CD4-positive, CD25-positive, alpha-beta regulatory T cell (primary cell): Measurements from ENCODE around the gene CDCP2. TPM values are rescaled to one million over a fixed set of nuclear protein-coding genes. Genes with fewer than 3 reads are reported as not detected.
A peak's percentile ranks its signal among the peaks of the same experiment; 100 is the strongest.
"Not testable (repeated sequence)": the region's sequence is repeated elsewhere in the genome, so short reads cannot be mapped to it uniquely, and the experiment has no call there.

Experiments used
- ATAC-seq, 2 donors: fragments of 150-1000 bp; cut with Tn5 transposase; one replicate each; pipeline ENCODE4 v1.10.0; 2021; ENCODE audit warnings: low read depth in 2 of 2, moderate number of reproducible peaks in 2 of 2, moderate library complexity in 1 of 2
- DNase-seq, 3 donors: peaks; one replicate each; pipeline versions ENCODE4 v3.0.0 to v3.0.0-alpha.2; 2012 to 2022; ENCODE audit warnings: mixed read lengths in 1 of 3
- H3K27ac ChIP-seq: one replicate; pipeline ENCODE4 v1.7.0; 2013; ENCODE audit warnings: mild to moderate bottlenecking, low read length; ENCODE audit not compliant: insufficient read depth, poor library complexity, severe bottlenecking
- H3K27me3 ChIP-seq: one replicate; pipeline ENCODE4 v1.7.0; 2013; ENCODE audit warnings: low read length; ENCODE audit not compliant: control insufficient read depth, insufficient read depth
- H3K36me3 ChIP-seq: one replicate; pipeline ENCODE4 v1.7.0; 2013; ENCODE audit warnings: mild to moderate bottlenecking, low read length, moderate library complexity; ENCODE audit not compliant: control insufficient read depth, insufficient read depth
- H3K4me1 ChIP-seq: 2 replicates; pipeline ENCODE4 v1.7.0; 2013; ENCODE audit warnings: mild to moderate bottlenecking, low read length; ENCODE audit not compliant: insufficient read depth, control insufficient read depth, poor library complexity, severe bottlenecking
- H3K4me3 ChIP-seq: one replicate; pipeline ENCODE4 v1.7.0; 2013; ENCODE audit warnings: low read depth, mild to moderate bottlenecking, low read length, moderate library complexity
- H3K9me3 ChIP-seq, 2 experiments: 1 replicate in 1 of 2; 2 replicates in 1 of 2; pipeline ENCODE4 v1.7.0; 2013; ENCODE audit warnings: low read length in 2 of 2, mild to moderate bottlenecking in 1 of 2, moderate library complexity in 1 of 2; ENCODE audit not compliant: control insufficient read depth in 2 of 2
- H3K27ac Mint-ChIP-seq, 3 donors: one replicate each; pipeline ENCODE4 v1.8.0; 2020 to 2022; ENCODE audit warnings: mild to moderate bottlenecking in 3 of 3, mixed read lengths in 3 of 3, moderate library complexity in 2 of 3
- H3K27me3 Mint-ChIP-seq: one replicate; pipeline ENCODE4 v1.8.0; 2022; ENCODE audit warnings: mild to moderate bottlenecking, mixed read lengths
- H3K36me3 Mint-ChIP-seq: one replicate; pipeline ENCODE4 v1.8.0; 2020; ENCODE audit warnings: mixed read lengths
- H3K4me1 Mint-ChIP-seq, 4 donors: one replicate each; pipeline ENCODE4 v1.8.0; 2020 to 2022; ENCODE audit warnings: mixed read lengths in 4 of 4, mild to moderate bottlenecking in 1 of 4
- H3K4me3 Mint-ChIP-seq, 4 donors: one replicate each; pipeline ENCODE4 v1.8.0; 2020 to 2022; ENCODE audit warnings: mild to moderate bottlenecking in 4 of 4, mixed read lengths in 4 of 4, moderate library complexity in 3 of 4
- H3K9me3 Mint-ChIP-seq, 7 donors: one replicate each; pipeline ENCODE4 v1.8.0; 2020 to 2022; ENCODE audit warnings: mixed read lengths in 7 of 7, mild to moderate bottlenecking in 3 of 7, moderate library complexity in 2 of 7
- polyA plus RNA-seq, 4 donors: library from polyadenylated mRNA; unstranded; fragments of 300-500 nt; fragmentation: Illumina TruSeq; gene quantifications; one replicate each; pipeline ENCODE4 v1.2.3, GENCODE V29; 2021
- total RNA-seq: library from RNA; stranded (reverse); gene quantifications from one replicate; pipeline ENCODE4 v1.2.3, GENCODE V29; 2022

Gene CDCP2
- total and polyA plus RNA-seq, 5 donors from 2014 or later = 0.15 TPM; not detected in 4

DNA sequence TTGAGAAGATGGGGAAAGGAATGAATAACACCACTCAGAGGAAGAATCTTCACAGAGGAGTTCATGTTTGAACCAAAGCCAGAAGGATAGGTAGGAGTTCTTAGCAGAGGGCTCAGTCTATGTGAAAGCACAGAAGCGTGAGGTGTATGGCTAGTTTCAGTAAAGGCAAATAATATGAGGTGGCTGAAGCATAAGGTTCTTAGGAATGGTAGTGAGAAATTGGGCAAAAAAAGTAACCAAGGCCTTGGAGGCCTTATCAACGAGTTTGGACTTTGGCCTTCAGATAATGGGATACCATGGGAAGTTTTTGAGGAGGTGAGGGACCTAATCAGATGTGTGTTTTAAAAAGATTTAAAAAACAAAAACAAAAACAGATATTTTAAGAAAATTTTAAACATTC, 52.3 kb downstream of the CDCP2 start:
- H3K9me3 Mint-ChIP-seq = peaks cover 0 to 2% (median 0%) of the 10 kb centered on the region in 7 donors
- Histone ChIP-seq H3K27ac (no peak overlapping the region), H3K36me3 (peaks cover 16% of the 10 kb centered on the region), H3K9me3 (no peaks in the 10 kb centered on the region), H3K4me1 (no peaks in the 10 kb centered on the region), H3K4me3 (no peak overlapping the region), H3K27me3 (no peaks in the 10 kb centered on the region)
- H3K36me3 Mint-ChIP-seq = peaks cover 43% of the 10 kb centered on the region
- H3K4me3 Mint-ChIP-seq = no peak overlapping the region
- ATAC-seq (no peak), DNase-seq (no peak)
- H3K4me1 Mint-ChIP-seq = peaks cover 0 to 5% (median 1%) of the 10 kb centered on the region in 4 donors
- peak overlapping the region in 1 of 3 donors; percentile 26 for H3K27ac Mint-ChIP-seq
- no peaks in the 10 kb centered on the region for H3K27me3 Mint-ChIP-seq

DNA sequence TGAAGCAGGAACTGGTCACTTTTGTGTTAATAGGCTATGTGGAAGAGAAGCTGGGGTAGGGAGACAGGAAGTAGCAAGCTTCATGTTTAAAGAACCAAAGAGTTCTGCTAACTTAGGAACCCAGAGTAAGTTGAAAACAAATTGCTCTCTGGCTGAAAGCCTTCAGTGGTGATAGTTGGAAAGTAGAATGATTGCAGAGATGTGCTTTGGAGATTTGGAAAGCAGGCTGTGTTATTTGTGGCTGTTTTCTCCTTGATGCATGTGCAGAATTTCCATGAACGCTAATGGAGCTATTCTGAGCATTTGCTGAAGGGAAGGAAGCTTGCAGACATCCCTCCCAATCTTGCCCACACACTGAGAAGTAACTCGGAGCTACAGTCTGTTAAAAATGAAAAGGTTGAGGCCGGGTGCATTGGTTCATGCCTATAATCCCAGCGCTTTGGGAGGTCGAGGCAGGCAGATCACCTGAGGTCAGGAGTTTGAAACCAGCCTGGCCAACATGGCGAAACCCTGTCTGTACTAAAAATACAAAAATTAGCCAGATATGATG, 53.7 kb downstream of the CDCP2 start:
- Histone ChIP-seq H3K9me3 (no peaks in the 10 kb centered on the region), H3K36me3 (peaks cover 20% of the 10 kb centered on the region), H3K27me3 (no peaks in the 10 kb centered on the region), H3K27ac (no peak overlapping the region), H3K4me3 (no peak overlapping the region), H3K4me1 (no peaks in the 10 kb centered on the region)
- Mint-ChIP-seq H3K36me3 (peaks cover 49% of the 10 kb centered on the region), H3K4me3 (no peak overlapping the region), H3K4me1 (peaks cover 0 to 7% (median 2%) of the 10 kb centered on the region in 4 donors), H3K9me3 (peaks cover 0 to 2% (median 0%) of the 10 kb centered on the region in 7 donors), H3K27ac (no peak overlapping the region), H3K27me3 (no peaks in the 10 kb centered on the region)
- ATAC-seq = no peak
- DNase-seq = no peak

DNA sequence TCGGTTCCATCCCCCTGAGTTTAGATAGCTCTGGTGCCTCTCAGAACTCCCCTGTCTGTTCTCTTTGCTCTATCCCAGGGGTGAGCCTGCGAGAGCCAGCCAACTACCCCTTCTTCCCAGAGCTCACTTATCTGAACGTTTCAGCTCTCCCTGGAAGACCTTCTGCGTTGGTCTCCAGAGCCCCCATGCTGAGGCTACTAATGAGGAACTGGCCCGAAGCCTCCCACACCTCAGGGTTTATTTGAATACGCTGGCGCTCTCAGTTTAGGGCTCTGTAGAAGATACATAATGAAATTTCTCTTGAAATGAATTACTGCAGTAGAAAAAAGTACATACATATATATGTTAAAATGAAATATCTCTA, 55.9 kb downstream of the CDCP2 start:
- H3K36me3 ChIP-seq = peaks cover 25% of the 10 kb centered on the region
- no peaks in the 10 kb centered on the region for H3K9me3 ChIP-seq
- no peak overlapping the region for H3K4me3 ChIP-seq
- no peaks in the 10 kb centered on the region for H3K4me1 ChIP-seq
- H3K27me3 ChIP-seq = no peaks in the 10 kb centered on the region
- Mint-ChIP-seq H3K4me1 (peaks cover 0 to 7% (median 5%) of the 10 kb centered on the region in 4 donors), H3K27ac (no peak overlapping the region), H3K36me3 (peaks cover 52% of the 10 kb centered on the region), H3K9me3 (no peaks in the 10 kb centered on the region), H3K4me3 (no peak overlapping the region), H3K27me3 (no peaks in the 10 kb centered on the region)
- no peak for ATAC-seq
- H3K27ac ChIP-seq = no peak overlapping the region
- no peak for DNase-seq

DNA sequence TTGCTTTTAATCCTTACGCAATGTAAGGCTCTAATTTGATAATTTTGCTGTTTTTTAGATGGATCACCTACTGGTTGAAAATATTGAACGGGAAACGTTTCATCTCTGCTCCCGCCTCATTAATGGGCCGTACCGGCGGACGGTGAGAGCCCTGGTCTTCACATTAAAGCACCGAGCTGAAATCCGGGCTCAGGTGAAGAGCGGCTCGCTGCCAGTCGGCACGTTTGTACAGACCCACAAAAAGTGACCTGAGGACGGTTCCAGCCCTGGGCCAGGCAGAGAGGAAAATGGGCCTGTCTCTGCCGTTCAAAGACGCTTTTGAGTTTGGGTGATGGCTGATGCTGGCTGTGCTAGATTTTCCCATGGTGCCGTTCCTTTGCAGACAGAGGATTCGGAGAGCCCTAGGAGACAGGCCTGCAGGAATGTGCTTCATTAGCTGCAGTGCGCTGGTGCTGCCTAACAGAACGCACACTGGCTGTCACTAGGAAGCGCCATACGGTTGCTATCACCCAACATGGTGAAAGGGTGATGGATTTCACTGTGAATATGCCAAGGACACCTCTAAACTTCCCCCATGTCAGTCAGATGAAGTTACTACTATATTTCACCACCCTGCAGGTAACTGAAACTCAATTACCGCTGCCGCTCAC, 56.4 kb downstream of the CDCP2 start:
- Histone ChIP-seq H3K27me3 (no peaks in the 10 kb centered on the region), H3K9me3 (no peaks in the 10 kb centered on the region), H3K36me3 (peaks cover 25% of the 10 kb centered on the region), H3K4me3 (no peak overlapping the region), H3K4me1 (no peaks in the 10 kb centered on the region), H3K27ac (no peak overlapping the region)
- Mint-ChIP-seq H3K9me3 (no peaks in the 10 kb centered on the region), H3K4me3 (no peak overlapping the region), H3K27me3 (no peaks in the 10 kb centered on the region), H3K36me3 (peaks cover 51% of the 10 kb centered on the region), H3K4me1 (peaks cover 0 to 7% (median 5%) of the 10 kb centered on the region in 4 donors), H3K27ac (no peak overlapping the region)
- DNase-seq (no peak), ATAC-seq (no peak)

DNA sequence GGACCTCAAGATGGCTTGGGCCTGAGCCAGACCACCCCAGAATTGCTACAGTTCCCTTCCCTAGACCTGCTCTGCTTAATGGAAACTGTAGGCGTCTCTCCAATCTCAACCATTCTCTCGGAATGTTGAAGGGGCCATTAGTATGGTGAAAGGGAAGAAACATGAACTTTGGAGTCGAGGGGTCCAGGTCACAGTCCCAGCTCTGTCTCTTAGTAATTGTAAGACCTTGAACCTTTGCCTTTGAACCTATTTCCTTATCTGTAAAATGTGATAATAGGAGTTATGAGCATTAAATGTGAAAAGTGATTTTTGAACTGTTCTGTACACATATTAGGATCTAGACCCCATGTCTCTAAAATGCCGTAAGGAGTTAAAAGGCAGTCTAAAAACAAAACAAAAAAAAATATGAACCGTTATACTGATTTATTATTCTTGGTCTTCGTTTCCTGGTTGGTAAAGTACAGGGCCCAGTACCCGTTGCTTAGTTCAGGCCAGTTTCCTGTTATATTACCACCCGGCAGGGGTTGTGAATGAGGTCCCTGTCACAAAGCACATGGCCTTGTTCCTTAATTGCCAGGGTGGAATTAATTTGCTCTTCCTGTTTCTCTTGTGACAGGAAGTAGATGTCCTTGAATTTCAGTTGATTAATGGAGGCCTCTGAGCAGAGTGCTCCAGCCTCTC, 57.1 kb downstream of the CDCP2 start:
- no peak for DNase-seq
- H3K36me3 ChIP-seq = peaks cover 25% of the 10 kb centered on the region
- no peaks in the 10 kb centered on the region for H3K9me3 ChIP-seq
- H3K9me3 Mint-ChIP-seq = no peaks in the 10 kb centered on the region
- no peak overlapping the region for H3K4me3 Mint-ChIP-seq
- H3K4me3 ChIP-seq = no peak overlapping the region
- no peaks in the 10 kb centered on the region for H3K27me3 ChIP-seq
- peaks cover 47% of the 10 kb centered on the region for H3K36me3 Mint-ChIP-seq
- peaks cover 0 to 7% (median 5%) of the 10 kb centered on the region in 4 donors for H3K4me1 Mint-ChIP-seq
- H3K4me1 ChIP-seq = no peaks in the 10 kb centered on the region
- ATAC-seq = no peak
- H3K27me3 Mint-ChIP-seq = no peaks in the 10 kb centered on the region
- no peak overlapping the region for H3K27ac Mint-ChIP-seq
- no peak overlapping the region for H3K27ac ChIP-seq

DNA sequence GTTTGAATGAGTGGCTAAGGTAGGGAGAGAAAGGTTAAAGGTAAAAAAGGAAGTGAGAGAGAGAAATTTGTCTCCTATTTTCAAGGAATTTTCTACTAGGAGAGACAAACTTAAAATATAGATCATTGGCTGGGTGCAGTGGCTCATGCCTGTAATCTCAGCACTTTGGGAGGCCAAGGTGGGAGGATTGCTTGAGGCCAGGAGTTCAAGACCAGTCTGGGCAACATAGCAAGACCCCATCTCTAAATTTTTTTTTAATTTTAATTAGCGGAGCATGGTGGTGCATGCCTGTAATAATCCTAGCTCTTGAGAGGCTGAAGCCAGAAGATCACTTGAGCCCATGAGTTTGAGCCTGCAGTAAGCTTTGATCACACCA, 58.1 kb downstream of the CDCP2 start:
- not testable (repeated sequence) for H3K27me3 Mint-ChIP-seq, H3K4me3 Mint-ChIP-seq, H3K4me1 Mint-ChIP-seq, ATAC-seq, H3K27ac ChIP-seq, H3K9me3 ChIP-seq, H3K27me3 ChIP-seq, DNase-seq, H3K4me3 ChIP-seq, H3K9me3 Mint-ChIP-seq, H3K4me1 ChIP-seq
- H3K36me3 Mint-ChIP-seq = peaks cover 47% of the 10 kb centered on the region
- peak overlapping the region in 2 of 3 donors; percentile 13 to 53 for H3K27ac Mint-ChIP-seq
- peaks cover 27% of the 10 kb centered on the region for H3K36me3 ChIP-seq

DNA sequence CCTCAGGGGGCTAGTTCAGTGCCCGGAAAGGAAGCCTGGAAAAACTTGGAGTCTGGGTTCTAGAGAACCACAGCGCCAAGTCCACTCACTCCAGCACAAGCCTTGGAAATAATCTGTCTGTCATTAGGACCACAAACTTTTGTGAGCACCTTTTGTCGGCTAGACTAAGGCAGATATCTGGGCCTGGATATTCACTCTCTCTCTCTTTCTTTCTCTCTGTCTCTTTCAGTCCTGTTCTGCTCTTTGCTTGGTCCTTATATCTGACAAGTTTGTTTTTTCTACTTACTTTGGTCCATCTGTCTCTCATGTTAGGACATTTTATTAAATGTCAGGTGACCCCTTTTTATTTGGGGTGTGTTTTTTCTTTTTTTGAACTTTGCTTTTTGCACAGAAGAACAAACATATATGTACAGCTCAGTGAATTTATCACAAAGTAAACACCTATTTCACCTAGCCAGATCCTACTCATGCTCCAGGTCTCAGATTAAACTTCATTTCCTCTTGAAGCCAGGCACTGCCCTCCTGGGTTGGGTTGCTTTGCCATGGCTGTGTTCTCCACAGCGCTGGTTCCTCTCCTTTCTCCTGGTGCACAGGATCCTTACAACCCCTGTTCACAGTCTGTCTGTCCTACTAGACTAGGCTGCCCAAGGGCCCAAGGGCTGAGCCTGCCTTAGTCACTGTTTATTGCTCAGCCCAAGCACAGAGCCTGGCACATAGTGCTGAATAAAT, 58.6 kb downstream of the CDCP2 start:
- peak overlapping the region in 2 of 3 donors; percentile 13 to 53 for H3K27ac Mint-ChIP-seq
- ATAC-seq = no peak
- no peaks in the 10 kb centered on the region for H3K9me3 Mint-ChIP-seq
- no peaks in the 10 kb centered on the region for H3K27me3 ChIP-seq
- no peaks in the 10 kb centered on the region for H3K9me3 ChIP-seq
- no peak overlapping the region for H3K27ac ChIP-seq
- no peaks in the 10 kb centered on the region for H3K4me1 ChIP-seq
- H3K4me3 ChIP-seq = no peak overlapping the region
- H3K4me3 Mint-ChIP-seq = no peak overlapping the region
- H3K27me3 Mint-ChIP-seq = no peaks in the 10 kb centered on the region
- peaks cover 0 to 7% (median 5%) of the 10 kb centered on the region in 4 donors for H3K4me1 Mint-ChIP-seq
- H3K36me3 ChIP-seq = peaks cover 28% of the 10 kb centered on the region
- H3K36me3 Mint-ChIP-seq = peaks cover 49% of the 10 kb centered on the region
- no peak for DNase-seq
